ENCODE data around the gene MTFMT. TPM values are rescaled to one million over a fixed set of nuclear protein-coding genes. Genes with fewer than 3 reads are reported as not detected.

Gene MTFMT
- total and polyA plus RNA-seq, 2 of the 13 experiments (the other 11 are each of a cell fraction or from before 2014, with no cell fraction given), result 9.9 to 23.2 TPM

DNA sequence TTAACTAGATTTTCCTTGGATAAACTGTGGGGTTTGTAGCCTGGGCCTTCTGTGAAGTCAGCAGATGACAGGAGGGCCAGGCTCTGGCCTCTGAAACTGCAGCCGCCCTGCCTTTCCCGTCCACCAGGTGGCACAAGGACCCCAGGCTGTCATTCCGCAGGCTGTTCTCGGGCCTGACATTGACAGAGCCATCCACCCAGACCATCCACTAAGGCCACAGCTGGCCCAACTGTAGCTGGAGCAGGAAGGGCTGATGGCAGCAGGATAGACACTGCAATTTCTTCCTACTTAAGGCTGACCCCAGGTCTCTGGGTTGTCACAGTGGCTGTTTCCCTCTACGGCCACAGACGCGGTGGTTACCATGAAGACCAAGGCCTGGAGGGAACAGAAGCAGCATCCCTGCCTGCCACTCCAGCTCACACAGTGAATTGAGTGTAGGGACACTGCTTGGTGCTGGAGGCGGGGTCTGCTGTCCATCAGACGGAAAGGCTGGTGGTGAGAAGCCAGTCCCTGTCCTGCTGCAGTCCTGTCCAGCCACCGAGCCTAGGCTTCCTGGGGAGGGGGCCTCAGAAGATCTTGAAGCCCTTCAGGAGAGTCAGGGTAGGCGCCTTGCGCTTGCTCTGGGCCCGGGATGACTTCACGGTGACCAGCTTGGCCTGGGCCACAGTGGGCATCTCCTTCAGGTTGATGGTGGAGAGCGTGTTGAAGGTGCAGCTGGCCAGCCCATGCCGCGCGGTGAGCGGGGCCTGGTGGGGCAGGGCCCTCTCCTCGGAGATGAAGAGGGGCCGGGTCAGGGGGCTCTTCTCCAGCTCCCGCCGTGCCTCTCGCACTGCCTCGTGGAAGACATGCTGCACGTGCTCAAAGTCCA is 25.1 kb upstream of the MTFMT start (continued):
- TF ChIP-seq, protein P1, sequence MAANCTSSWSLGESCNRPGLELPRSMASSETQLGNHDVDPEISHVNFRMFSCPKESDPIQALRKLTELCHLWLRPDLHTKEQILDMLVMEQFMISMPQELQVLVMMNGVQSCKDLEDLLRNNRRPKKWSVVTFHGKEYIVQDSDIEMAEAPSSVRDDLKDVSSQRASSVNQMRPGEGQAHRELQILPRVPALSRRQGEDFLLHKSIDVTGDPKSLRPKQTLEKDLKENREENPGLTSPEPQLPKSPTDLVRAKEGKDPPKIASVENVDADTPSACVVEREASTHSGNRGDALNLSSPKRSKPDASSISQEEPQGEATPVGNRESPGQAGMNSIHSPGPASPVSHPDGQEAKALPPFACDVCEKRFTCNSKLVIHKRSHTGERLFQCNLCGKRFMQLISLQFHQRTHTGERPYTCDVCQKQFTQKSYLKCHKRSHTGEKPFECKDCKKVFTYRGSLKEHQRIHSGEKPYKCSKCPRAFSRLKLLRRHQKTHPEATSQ (CRISPR knock-in tag; IDR thresholded peaks at IDR 0.05; ENCODE audit: borderline replicate concordance), result no peak
- TF ChIP-seq PCBP1 (IDR thresholded peaks at IDR 0.05; ENCODE audit: borderline replicate concordance, low read depth, low read length), result no peak
- TF ChIP-seq ZNF501 (CRISPR knock-in tag; IDR thresholded peaks at IDR 0.05), result peak; percentile 44; the same call in 1 of the 2 replicates
- TF ChIP-seq ETV6 (CRISPR knock-in tag; conservative IDR thresholded peaks at IDR 0.05), result no peak
- peak; percentile 45; the same call in 1 of the 2 replicates for TF ChIP-seq YEATS2 (CRISPR knock-in tag; IDR thresholded peaks at IDR 0.05; ENCODE audit: borderline replicate concordance)
- no peak for TF ChIP-seq ZNF367 (CRISPR knock-in tag; IDR thresholded peaks at IDR 0.05; ENCODE audit: borderline replicate concordance)
- TF ChIP-seq KAT2B (IDR thresholded peaks at IDR 0.05; ENCODE audit: borderline replicate concordance, low read depth, low read length), result no peak
- no peak; the same call in 1 of the 2 replicates for TF ChIP-seq ZNF589 (CRISPR knock-in tag; conservative IDR thresholded peaks at IDR 0.05)
- TF ChIP-seq ZFP36L1 (CRISPR knock-in tag; IDR thresholded peaks at IDR 0.05), result no peak
- peak; percentile 73; the same call in 1 of the 2 replicates for TF ChIP-seq SMAD3 (CRISPR knock-in tag; IDR thresholded peaks at IDR 0.05)
- no peak for TF ChIP-seq EED (CRISPR knock-in tag; IDR thresholded peaks at IDR 0.05)
- TF ChIP-seq, protein P2, sequence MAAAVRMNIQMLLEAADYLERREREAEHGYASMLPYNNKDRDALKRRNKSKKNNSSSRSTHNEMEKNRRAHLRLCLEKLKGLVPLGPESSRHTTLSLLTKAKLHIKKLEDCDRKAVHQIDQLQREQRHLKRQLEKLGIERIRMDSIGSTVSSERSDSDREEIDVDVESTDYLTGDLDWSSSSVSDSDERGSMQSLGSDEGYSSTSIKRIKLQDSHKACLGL (CRISPR knock-in tag; IDR thresholded peaks at IDR 0.05), result no peak
- no peak for TF ChIP-seq ZNF839 (CRISPR knock-in tag; IDR thresholded peaks at IDR 0.05; ENCODE audit: borderline replicate concordance)
- peak; percentile 49; the same call in 1 of the 2 replicates for TF ChIP-seq RXRB (CRISPR knock-in tag; IDR thresholded peaks at IDR 0.05; ENCODE audit: borderline replicate concordance)
- no peak for TF ChIP-seq ISL2 (CRISPR knock-in tag; IDR thresholded peaks at IDR 0.05)
- no peak for TF ChIP-seq ZNF468 (CRISPR knock-in tag; IDR thresholded peaks at IDR 0.05)
- TF ChIP-seq ZBTB1 (CRISPR knock-in tag; IDR thresholded peaks at IDR 0.05; ENCODE audit: borderline replicate concordance), result no peak
- TF ChIP-seq ZC3H13 (CRISPR knock-in tag; IDR thresholded peaks at IDR 0.05), result no peak
- TF ChIP-seq RELA (CRISPR knock-in tag; IDR thresholded peaks at IDR 0.05), result no peak
- no peak for TF ChIP-seq ISX (CRISPR knock-in tag; conservative IDR thresholded peaks at IDR 0.05)
